ENCODE measurements around the gene EXOC4.
"Not testable (repeated sequence)": the region's sequence is repeated elsewhere in the genome, so short reads cannot be mapped to it uniquely, and the experiment has no call there.

Gene EXOC4

GRCh38 chr7:134070673-134071072 is 817.8 kb downstream of the EXOC4 start:
- TF ChIP-seq CTCF (IDR thresholded peaks at IDR 0.05), result no peak
- no peak overlapping the region for H3K27ac ChIP-seq
- H3K4me3 ChIP-seq, result no peak overlapping the region
- DNase-seq (ENCODE audit: low spot score), result no peak

GRCh38 chr7:134071355-134072331 is 818.8 kb downstream of the EXOC4 start:
- no peak for DNase-seq (ENCODE audit: low spot score)
- Histone ChIP-seq H3K4me3 (no peak overlapping the region), H3K27ac (no peak overlapping the region)
- no peak for TF ChIP-seq CTCF (IDR thresholded peaks at IDR 0.05)

- TF ChIP-seq CTCF (IDR thresholded peaks at IDR 0.05), result no peak
- DNase-seq (ENCODE audit: low spot score), result no peak
- no peak overlapping the region for H3K4me3 ChIP-seq
- no peak overlapping the region for H3K27ac ChIP-seq
Observed at GRCh38 chr7:134073276-134073675, 820.4 kb downstream of the EXOC4 start.

GRCh38 chr7:134075799-134076198 is 822.9 kb downstream of the EXOC4 start:
- no peak for TF ChIP-seq CTCF (IDR thresholded peaks at IDR 0.05)
- no peak for DNase-seq (ENCODE audit: low spot score)
- no peak overlapping the region for H3K4me3 ChIP-seq
- H3K27ac ChIP-seq, result no peak overlapping the region

GRCh38 chr7:134077560-134077959 is 824.7 kb downstream of the EXOC4 start:
- H3K4me3 ChIP-seq; H3K27ac ChIP-seq; DNase-seq (ENCODE audit: low spot score): not testable (repeated sequence)

- Histone ChIP-seq H3K27ac (no peak overlapping the region), H3K4me3 (no peak overlapping the region)
- DNase-seq (ENCODE audit: low spot score), result no peak
- no peak for TF ChIP-seq CTCF (IDR thresholded peaks at IDR 0.05)
Observed at GRCh38 chr7:134078991-134079390, 826.1 kb downstream of the EXOC4 start.

- H3K4me3 ChIP-seq, result no peak overlapping the region
- H3K27ac ChIP-seq, result no peak overlapping the region
- DNase-seq (ENCODE audit: low spot score), result no peak
- no peak for TF ChIP-seq CTCF (IDR thresholded peaks at IDR 0.05)
Observed at GRCh38 chr7:134081695-134082094, 828.8 kb downstream of the EXOC4 start.

All from coronary artery (tissue), 2 donors.